MM.1S (cell line): Measurements from ENCODE around the gene MYO9B.

ENCODE experiments used
- DNase-seq: peaks from one replicate; pipeline ENCODE4 v3.0.0-alpha.2; 2015
- H2AFZ ChIP-seq: fragments of 300-600 bp; sonication (generic); 2 replicates; pipeline ENCODE4 v1.6.0; 2016; ENCODE audit warnings: antibody characterized with exemption, low read length
- H3F3A ChIP-seq: fragments of 300-600 bp; sonication (generic); 2 replicates; pipeline ENCODE4 v1.6.1; 2016; ENCODE audit warnings: mild to moderate bottlenecking, antibody characterized with exemption, low read length, moderate library complexity, mixed read lengths; ENCODE audit not compliant: insufficient read depth
- H3K27ac ChIP-seq: fragments of 300-600 bp; sonication (generic); 2 replicates; pipeline ENCODE4 v1.5.1; 2016; ENCODE audit warnings: mild to moderate bottlenecking, low read length
- H3K27me3 ChIP-seq: fragments of 300-600 bp; sonication (generic); replicated peaks from 2 replicates; pipeline ENCODE4 v1.6.0; 2016; ENCODE audit warnings: low read length; ENCODE audit not compliant: insufficient read depth
- H3K36me3 ChIP-seq: fragments of 300-600 bp; sonication (generic); replicated peaks from 2 replicates; pipeline ENCODE4 v1.6.1; 2016; ENCODE audit warnings: mild to moderate bottlenecking, low read length, mixed read lengths; ENCODE audit not compliant: insufficient read depth
- H3K4me1 ChIP-seq: fragments of 300-600 bp; sonication (generic); 2 replicates; pipeline ENCODE4 v1.6.1; 2016; ENCODE audit warnings: low read length, mixed read lengths
- H3K4me2 ChIP-seq: fragments of 300-600 bp; sonication (generic); 2 replicates; pipeline ENCODE4 v1.6.0; 2016; ENCODE audit warnings: low read depth, low read length
- H3K4me3 ChIP-seq: fragments of 300-600 bp; sonication (generic); 2 replicates; pipeline ENCODE4 v1.5.1; 2016; ENCODE audit warnings: low read length, mixed read lengths
- H3K79me2 ChIP-seq: fragments of 300-600 bp; sonication (generic); 2 replicates; pipeline ENCODE4 v1.6.1; 2016; ENCODE audit warnings: mixed run types, low read length, mixed read lengths
- H3K9ac ChIP-seq: fragments of 300-600 bp; sonication (generic); 2 replicates; pipeline ENCODE4 v1.6.1; 2016; ENCODE audit warnings: low read length, mixed read lengths
- H3K9me2 ChIP-seq: fragments of 300-600 bp; sonication (generic); replicated peaks from 2 replicates; pipeline ENCODE4 v1.6.1; 2016; ENCODE audit warnings: mild to moderate bottlenecking, low read length, mixed read lengths; ENCODE audit not compliant: insufficient read depth
- H3K9me3 ChIP-seq: fragments of 300-600 bp; sonication (generic); replicated peaks from 2 replicates; pipeline ENCODE4 v1.6.1; 2016; ENCODE audit warnings: mild to moderate bottlenecking, low read length, mixed read lengths; ENCODE audit not compliant: insufficient read depth
- H4K20me1 ChIP-seq: fragments of 300-600 bp; sonication (generic); 2 replicates; pipeline ENCODE4 v1.6.1; 2016; ENCODE audit warnings: mild to moderate bottlenecking, low read length, moderate library complexity, mixed read lengths; ENCODE audit not compliant: insufficient read depth
- EZH2 ChIP-seq: fragments of 300-600 bp; sonication (generic); optimal IDR thresholded peaks from 2 replicates; pipeline ENCODE3; 2017; ENCODE audit warnings: low read depth, mild to moderate bottlenecking, antibody characterized with exemption, low read length, mixed read lengths
- EZH2phosphoT487 ChIP-seq: fragments of 300-600 bp; sonication (generic); IDR thresholded peaks from 2 replicates; pipeline ENCODE4 v1.6.1; 2018; ENCODE audit warnings: antibody characterized with exemption, low read length
- TF ChIP-seq, protein P1 (sequence below): fragments of 300-600 bp; sonication (generic); IDR thresholded peaks from 2 replicates; pipeline ENCODE4 v1.5.1; 2016; ENCODE audit warnings: antibody characterized with exemption, low read length, mixed read lengths

Gene MYO9B

DNA sequence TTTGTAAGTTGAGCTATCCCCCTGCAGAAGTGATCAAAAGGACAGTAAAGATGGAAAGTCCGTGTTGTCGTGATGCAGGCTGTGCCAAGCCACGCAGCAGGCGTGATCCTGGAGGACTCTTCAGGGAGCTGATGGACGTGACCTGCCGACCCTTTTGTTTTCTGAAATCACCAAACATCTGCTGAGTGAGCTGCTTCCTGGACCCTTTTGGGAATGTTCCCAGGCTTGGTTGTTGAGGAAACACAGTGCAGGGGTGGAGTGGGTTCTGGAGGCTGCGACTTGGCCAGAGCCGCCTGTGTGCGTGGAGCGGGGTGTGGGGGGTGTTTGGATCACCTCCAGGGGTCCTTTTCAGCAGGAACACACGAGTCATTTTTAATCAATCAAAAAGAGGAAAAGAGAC, 33.6 kb upstream of the MYO9B start:
- H3K9ac ChIP-seq, result no peak overlapping the region
- H3K9me2 ChIP-seq, result no peaks in the 10 kb centered on the region
- no peak overlapping the region for H2AFZ ChIP-seq
- TF ChIP-seq, protein P1, sequence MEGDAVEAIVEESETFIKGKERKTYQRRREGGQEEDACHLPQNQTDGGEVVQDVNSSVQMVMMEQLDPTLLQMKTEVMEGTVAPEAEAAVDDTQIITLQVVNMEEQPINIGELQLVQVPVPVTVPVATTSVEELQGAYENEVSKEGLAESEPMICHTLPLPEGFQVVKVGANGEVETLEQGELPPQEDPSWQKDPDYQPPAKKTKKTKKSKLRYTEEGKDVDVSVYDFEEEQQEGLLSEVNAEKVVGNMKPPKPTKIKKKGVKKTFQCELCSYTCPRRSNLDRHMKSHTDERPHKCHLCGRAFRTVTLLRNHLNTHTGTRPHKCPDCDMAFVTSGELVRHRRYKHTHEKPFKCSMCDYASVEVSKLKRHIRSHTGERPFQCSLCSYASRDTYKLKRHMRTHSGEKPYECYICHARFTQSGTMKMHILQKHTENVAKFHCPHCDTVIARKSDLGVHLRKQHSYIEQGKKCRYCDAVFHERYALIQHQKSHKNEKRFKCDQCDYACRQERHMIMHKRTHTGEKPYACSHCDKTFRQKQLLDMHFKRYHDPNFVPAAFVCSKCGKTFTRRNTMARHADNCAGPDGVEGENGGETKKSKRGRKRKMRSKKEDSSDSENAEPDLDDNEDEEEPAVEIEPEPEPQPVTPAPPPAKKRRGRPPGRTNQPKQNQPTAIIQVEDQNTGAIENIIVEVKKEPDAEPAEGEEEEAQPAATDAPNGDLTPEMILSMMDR, result no peak
- no peak for TF ChIP-seq EZH2phosphoT487
- TF ChIP-seq EZH2, result no peak
- no peak overlapping the region for H3K4me2 ChIP-seq
- no peaks in the 10 kb centered on the region for H3K9me3 ChIP-seq
- H3F3A ChIP-seq, result no peaks in the 10 kb centered on the region
- H3K79me2 ChIP-seq, result no peaks in the 10 kb centered on the region
- no peaks in the 10 kb centered on the region for H3K4me1 ChIP-seq
- no peaks in the 10 kb centered on the region for H3K36me3 ChIP-seq
- H3K27me3 ChIP-seq, result peaks cover 41% of the 10 kb centered on the region
- H3K4me3 ChIP-seq, result no peak overlapping the region
- H3K27ac ChIP-seq, result no peak overlapping the region
- no peaks in the 10 kb centered on the region for H4K20me1 ChIP-seq
- DNase-seq, result no peak

DNA sequence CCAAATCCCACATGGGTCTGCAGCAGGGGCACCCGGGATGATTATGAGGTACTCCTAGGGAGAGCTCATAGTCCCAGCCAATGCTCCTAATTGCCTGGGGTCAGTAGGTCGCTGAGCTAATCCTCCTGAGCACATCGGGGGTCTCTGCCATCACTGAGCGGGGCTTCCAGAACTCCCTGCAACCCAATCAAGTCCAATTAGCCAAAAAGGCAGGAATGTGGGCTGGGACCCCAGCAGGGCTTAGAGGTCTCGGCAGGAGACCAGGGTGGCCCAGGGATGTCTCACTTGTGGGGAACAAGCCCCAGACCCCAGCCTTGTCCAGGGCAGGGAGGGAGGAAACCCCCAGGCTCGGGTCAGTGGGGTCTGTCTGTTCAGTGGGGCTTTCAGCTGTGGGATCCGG, 31.8 kb upstream of the MYO9B start:
- H3K9me3 ChIP-seq, result no peaks in the 10 kb centered on the region
- no peaks in the 10 kb centered on the region for H3F3A ChIP-seq
- H3K27ac ChIP-seq, result no peak overlapping the region
- H2AFZ ChIP-seq, result no peak overlapping the region
- no peak overlapping the region for H3K4me3 ChIP-seq
- H4K20me1 ChIP-seq, result no peaks in the 10 kb centered on the region
- DNase-seq, result no peak
- H3K79me2 ChIP-seq, result no peaks in the 10 kb centered on the region
- no peak for TF ChIP-seq EZH2phosphoT487
- no peak for TF ChIP-seq EZH2
- TF ChIP-seq, protein P1, result no peak
- H3K9me2 ChIP-seq, result no peaks in the 10 kb centered on the region
- H3K4me2 ChIP-seq, result no peak overlapping the region
- no peak overlapping the region for H3K9ac ChIP-seq
- no peaks in the 10 kb centered on the region for H3K36me3 ChIP-seq
- H3K27me3 ChIP-seq, result peaks cover 25% of the 10 kb centered on the region
- H3K4me1 ChIP-seq, result no peaks in the 10 kb centered on the region

DNA sequence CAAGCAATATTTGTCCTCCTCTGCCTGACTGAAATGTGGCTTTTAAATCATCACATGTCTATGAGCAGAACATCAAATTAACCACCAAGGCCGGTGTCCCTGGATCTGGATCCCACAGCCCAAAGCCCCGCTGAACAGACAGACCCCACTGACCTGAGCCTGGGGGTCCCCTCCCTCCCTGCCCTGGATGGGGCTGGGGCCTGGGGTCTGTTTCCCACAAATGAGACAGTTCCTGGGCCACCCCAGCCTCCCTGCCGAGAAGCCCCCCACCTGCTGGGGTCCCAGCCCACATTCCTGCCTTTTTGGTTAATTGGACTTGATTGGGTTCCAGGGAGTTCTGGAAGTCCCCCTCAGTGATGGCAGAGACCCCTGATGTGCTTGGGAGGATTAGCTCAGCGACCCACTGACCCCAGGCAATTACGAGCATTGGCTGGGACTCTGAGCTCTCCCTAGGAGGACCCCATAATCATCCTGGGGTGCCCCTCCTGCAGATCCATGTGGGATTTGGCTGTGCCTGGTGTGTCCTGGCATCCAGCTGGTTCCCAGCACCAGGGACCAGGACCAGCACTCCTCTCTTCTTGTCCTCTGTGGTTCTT, 29.6 kb upstream of the MYO9B start:
- no peaks in the 10 kb centered on the region for H3K36me3 ChIP-seq
- no peak overlapping the region for H3K4me2 ChIP-seq
- no peaks in the 10 kb centered on the region for H3K9me2 ChIP-seq
- no peak for DNase-seq
- H3K9me3 ChIP-seq, result no peaks in the 10 kb centered on the region
- H3K79me2 ChIP-seq, result no peaks in the 10 kb centered on the region
- no peaks in the 10 kb centered on the region for H4K20me1 ChIP-seq
- no peak overlapping the region for H3K9ac ChIP-seq
- H3K27me3 ChIP-seq, result peaks cover 13% of the 10 kb centered on the region; the same call in 1 of the 2 replicates
- H3K4me3 ChIP-seq, result no peak overlapping the region
- TF ChIP-seq EZH2, result no peak
- TF ChIP-seq, protein P1, result no peak
- TF ChIP-seq EZH2phosphoT487, result no peak
- H3K4me1 ChIP-seq, result no peaks in the 10 kb centered on the region
- H2AFZ ChIP-seq, result no peak overlapping the region
- no peak overlapping the region for H3K27ac ChIP-seq
- no peaks in the 10 kb centered on the region for H3F3A ChIP-seq
